ENCODE data around the gene PTPRM.

The PTPRM gene

GRCh38 chr18:7876354-7877104 is 309.4 kb downstream of the PTPRM start:
- no peak for DNase-seq

- no peak for DNase-seq
Measured at GRCh38 chr18:7877609-7878008, 310.5 kb downstream of the PTPRM start.

GRCh38 chr18:7878265-7879211 is 311.4 kb downstream of the PTPRM start:
- DNase-seq: no peak

GRCh38 chr18:7879717-7880116 is 312.6 kb downstream of the PTPRM start:
- DNase-seq: no peak

- no peak for DNase-seq
Measured at GRCh38 chr18:7885865-7886264, 318.7 kb downstream of the PTPRM start.

GRCh38 chr18:7886436-7886835 is 319.3 kb downstream of the PTPRM start:
- DNase-seq: no peak

GRCh38 chr18:7889515-7889914 is 322.4 kb downstream of the PTPRM start:
- DNase-seq: no peak

GRCh38 chr18:7890075-7890474 is 323.0 kb downstream of the PTPRM start:
- no peak for DNase-seq

GRCh38 chr18:7892556-7892955 is 325.4 kb downstream of the PTPRM start:
- no peak for DNase-seq

GRCh38 chr18:7894592-7894991 is 327.5 kb downstream of the PTPRM start:
- DNase-seq: no peak

GRCh38 chr18:7895346-7895745 is 328.2 kb downstream of the PTPRM start:
- DNase-seq: no peak

- DNase-seq: no peak
Measured at GRCh38 chr18:7896161-7896560, 329.0 kb downstream of the PTPRM start.

- no peak for DNase-seq
Measured at GRCh38 chr18:7896805-7897518, 329.8 kb downstream of the PTPRM start.

GRCh38 chr18:7898181-7898580 is 331.1 kb downstream of the PTPRM start:
- DNase-seq: no peak

GRCh38 chr18:7899078-7899477 is 332.0 kb downstream of the PTPRM start:
- no peak for DNase-seq

GRCh38 chr18:7900091-7900490 is 333.0 kb downstream of the PTPRM start:
- DNase-seq: no peak

GRCh38 chr18:7901657-7902056 is 334.5 kb downstream of the PTPRM start:
- no peak for DNase-seq

GRCh38 chr18:7902399-7902839 is 335.3 kb downstream of the PTPRM start:
- DNase-seq: no peak

- DNase-seq: no peak
Measured at GRCh38 chr18:7904529-7904928, 337.4 kb downstream of the PTPRM start.

- DNase-seq: no peak
Measured at GRCh38 chr18:7908681-7909299, 341.7 kb downstream of the PTPRM start.

GRCh38 chr18:7914834-7915670 is 347.9 kb downstream of the PTPRM start:
- no peak for DNase-seq

- DNase-seq: no peak
Measured at GRCh38 chr18:7918701-7919100, 351.6 kb downstream of the PTPRM start.
